Nephron (organoid): ENCODE measurements around the gene CACNA1C.

Experiments used
- H3K27ac Mint-ChIP-seq, 3 experiments: 2 replicates each; pipeline ENCODE4 v1.8.0; 2020; ENCODE audit warnings: mixed read lengths in 3 of 3, mild to moderate bottlenecking in 2 of 3, moderate library complexity in 1 of 3
- H3K27me3 Mint-ChIP-seq: 2 replicates; pipeline ENCODE4 v1.8.0; 2021; ENCODE audit warnings: low read depth, mild to moderate bottlenecking, moderate library complexity, mixed read lengths
- H3K36me3 Mint-ChIP-seq: 2 replicates; pipeline ENCODE4 v1.8.0; 2020; ENCODE audit warnings: low read depth, mixed read lengths
- H3K4me1 Mint-ChIP-seq: 2 replicates; pipeline ENCODE4 v1.8.0; 2020; ENCODE audit warnings: mixed read lengths
- H3K4me3 Mint-ChIP-seq, 3 experiments: 2 replicates each; pipeline ENCODE4 v1.8.0; 2020; ENCODE audit warnings: mild to moderate bottlenecking in 3 of 3, mixed read lengths in 3 of 3, moderate library complexity in 2 of 3
- H3K9me3 Mint-ChIP-seq: 2 replicates; pipeline ENCODE4 v1.8.0; 2020; ENCODE audit warnings: mixed read lengths
- TF ChIP-seq, protein P1 (sequence below), 3 experiments: fragments of 200-600 bp; sonication (generic); IDR thresholded peaks; one replicate each; pipeline ENCODE4 v1.5.0; 2021; ENCODE audit warnings: antibody characterized with exemption in 3 of 3; ENCODE audit not compliant: unreplicated experiment in 3 of 3

The CACNA1C gene

GRCh38 chr12:2302711-2303580 lies 250.2 kb downstream of the CACNA1C start:
- Mint-ChIP-seq H3K9me3 (no peaks in the 10 kb centered on the region), H3K4me3 (no peak overlapping the region), H3K4me1 (peaks cover 26% of the 10 kb centered on the region), H3K27ac (no peak overlapping the region), H3K36me3 (no peaks in the 10 kb centered on the region), H3K27me3 (peaks cover 19% of the 10 kb centered on the region)
- TF ChIP-seq, protein P1, sequence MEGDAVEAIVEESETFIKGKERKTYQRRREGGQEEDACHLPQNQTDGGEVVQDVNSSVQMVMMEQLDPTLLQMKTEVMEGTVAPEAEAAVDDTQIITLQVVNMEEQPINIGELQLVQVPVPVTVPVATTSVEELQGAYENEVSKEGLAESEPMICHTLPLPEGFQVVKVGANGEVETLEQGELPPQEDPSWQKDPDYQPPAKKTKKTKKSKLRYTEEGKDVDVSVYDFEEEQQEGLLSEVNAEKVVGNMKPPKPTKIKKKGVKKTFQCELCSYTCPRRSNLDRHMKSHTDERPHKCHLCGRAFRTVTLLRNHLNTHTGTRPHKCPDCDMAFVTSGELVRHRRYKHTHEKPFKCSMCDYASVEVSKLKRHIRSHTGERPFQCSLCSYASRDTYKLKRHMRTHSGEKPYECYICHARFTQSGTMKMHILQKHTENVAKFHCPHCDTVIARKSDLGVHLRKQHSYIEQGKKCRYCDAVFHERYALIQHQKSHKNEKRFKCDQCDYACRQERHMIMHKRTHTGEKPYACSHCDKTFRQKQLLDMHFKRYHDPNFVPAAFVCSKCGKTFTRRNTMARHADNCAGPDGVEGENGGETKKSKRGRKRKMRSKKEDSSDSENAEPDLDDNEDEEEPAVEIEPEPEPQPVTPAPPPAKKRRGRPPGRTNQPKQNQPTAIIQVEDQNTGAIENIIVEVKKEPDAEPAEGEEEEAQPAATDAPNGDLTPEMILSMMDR (IDR thresholded peaks at IDR 0.05; ENCODE audit: unreplicated experiment in 3 of 3) = no peak

- Mint-ChIP-seq H3K36me3 (no peaks in the 10 kb centered on the region), H3K27me3 (peaks cover 19% of the 10 kb centered on the region), H3K4me3 (no peak overlapping the region), H3K27ac (no peak overlapping the region), H3K9me3 (no peaks in the 10 kb centered on the region), H3K4me1 (peaks cover 21% of the 10 kb centered on the region)
- TF ChIP-seq, protein P1 (IDR thresholded peaks at IDR 0.05; ENCODE audit: unreplicated experiment in 3 of 3) = no peak
These were observed 251.4 kb downstream of the CACNA1C start for GRCh38 chr12:2304223-2304622.

GRCh38 chr12:2306012-2306411 lies 253.2 kb downstream of the CACNA1C start:
- H3K4me3 Mint-ChIP-seq = no peak overlapping the region
- peak overlapping the region in 1 of 3 experiments; percentile 59 for H3K27ac Mint-ChIP-seq
- H3K27me3 Mint-ChIP-seq = peaks cover 19% of the 10 kb centered on the region
- H3K36me3 Mint-ChIP-seq = no peaks in the 10 kb centered on the region
- TF ChIP-seq, protein P1 (IDR thresholded peaks at IDR 0.05; ENCODE audit: unreplicated experiment in 3 of 3) = no peak
- H3K4me1 Mint-ChIP-seq = peaks cover 21% of the 10 kb centered on the region
- no peaks in the 10 kb centered on the region for H3K9me3 Mint-ChIP-seq

GRCh38 chr12:2306735-2307134 lies 253.9 kb downstream of the CACNA1C start:
- no peaks in the 10 kb centered on the region for H3K9me3 Mint-ChIP-seq
- H3K27me3 Mint-ChIP-seq = peaks cover 19% of the 10 kb centered on the region

GRCh38 chr12:2307550-2307949 lies 254.8 kb downstream of the CACNA1C start:
- Mint-ChIP-seq H3K36me3 (no peaks in the 10 kb centered on the region), H3K4me3 (no peak overlapping the region), H3K27ac (no peak overlapping the region), H3K9me3 (no peaks in the 10 kb centered on the region), H3K4me1 (peaks cover 16% of the 10 kb centered on the region), H3K27me3 (peaks cover 19% of the 10 kb centered on the region)
- TF ChIP-seq, protein P1 (IDR thresholded peaks at IDR 0.05; ENCODE audit: unreplicated experiment in 3 of 3) = no peak

More at GRCh38 chr12:2306735-2307134, 253.9 kb downstream of the CACNA1C start:
- TF ChIP-seq, protein P1 (IDR thresholded peaks at IDR 0.05; ENCODE audit: unreplicated experiment in 3 of 3) = no peak
- no peak overlapping the region for H3K4me3 Mint-ChIP-seq
- peak overlapping the region in 1 of 3 experiments; percentile 59 for H3K27ac Mint-ChIP-seq
- H3K36me3 Mint-ChIP-seq = no peaks in the 10 kb centered on the region
- peaks cover 19% of the 10 kb centered on the region for H3K4me1 Mint-ChIP-seq

DNA sequence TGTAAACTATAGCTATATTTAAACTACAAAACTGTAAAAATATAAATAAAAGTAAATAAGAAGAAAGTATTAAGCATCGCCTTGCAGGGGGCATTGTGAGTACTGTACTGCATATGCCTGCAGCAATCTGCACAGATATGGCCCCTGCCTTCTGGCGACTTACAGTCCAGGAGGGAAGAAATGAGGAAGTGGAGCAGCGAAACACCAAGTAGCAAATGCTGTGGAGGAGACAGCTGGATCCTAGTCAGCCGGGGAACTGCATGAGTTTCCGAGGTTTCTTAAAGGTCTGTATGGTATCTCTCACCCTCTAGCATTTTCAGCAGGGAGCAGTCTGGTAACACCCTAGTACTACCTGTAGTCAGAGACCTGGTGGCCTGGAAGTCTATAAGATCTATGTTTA lies 256.9 kb downstream of the CACNA1C start:
- Mint-ChIP-seq H3K27ac (no peak overlapping the region), H3K9me3 (no peaks in the 10 kb centered on the region), H3K4me3 (no peak overlapping the region), H3K36me3 (no peaks in the 10 kb centered on the region), H3K27me3 (peaks cover 10% of the 10 kb centered on the region), H3K4me1 (peaks cover 16% of the 10 kb centered on the region)
- TF ChIP-seq, protein P1 (IDR thresholded peaks at IDR 0.05; ENCODE audit: unreplicated experiment in 3 of 3) = no peak
